ENCODE results near the gene LEAP2. TPM values are rescaled to one million over a fixed set of nuclear protein-coding genes. Genes with fewer than 3 reads are reported as not detected.

Gene LEAP2
- total RNA-seq, 1 experiment from 2014 or later: 1.4 TPM

DNA sequence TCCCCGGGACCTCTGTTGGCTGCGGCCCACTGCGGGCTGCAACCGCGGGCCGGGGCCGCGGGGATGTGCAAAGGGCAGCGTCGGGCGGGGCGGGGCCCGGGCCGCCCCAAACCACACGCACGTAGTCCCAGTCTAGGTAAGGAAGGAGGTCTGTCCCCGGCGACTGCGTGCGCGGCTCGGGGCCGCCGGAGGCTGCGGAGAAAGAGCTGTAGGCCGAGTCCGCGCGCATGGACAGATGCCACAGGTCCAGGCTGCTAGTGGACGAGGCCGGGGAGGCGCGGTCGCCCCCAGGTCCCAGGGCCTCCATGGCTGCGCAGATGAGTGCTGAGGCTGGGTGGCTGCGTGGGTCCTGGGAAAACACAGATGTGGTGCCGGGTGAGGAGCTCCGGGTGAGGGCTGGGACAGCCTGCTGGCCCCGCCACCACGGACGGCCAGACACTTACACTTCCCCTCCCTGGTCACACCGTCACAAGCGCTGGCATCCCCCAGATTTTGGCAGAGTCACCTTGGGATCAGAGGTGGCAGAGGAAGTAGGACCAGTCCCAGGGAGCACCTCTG is 47.6 kb upstream of the LEAP2 start:
- H3K56ac ChIP-seq (ENCODE audit: insufficient read length, low read depth, low read length): no peak overlapping the region
- no peak overlapping the region for H3K27ac ChIP-seq (ENCODE audit: insufficient read length, low read depth, low read length)
- WGBS (ENCODE audit: extremely low coverage, insufficient read length, low lambda C conversion rate): no CpG with 5 or more reads among the region's 43 CpGs
- no peaks in the 10 kb centered on the region for H3K9me3 ChIP-seq (ENCODE audit: control insufficient read depth, low read depth, low read length)
- no peak overlapping the region for H2BK20ac ChIP-seq (ENCODE audit: low read depth, low read length, poor library complexity, severe bottlenecking)
- H3K4me2 ChIP-seq (ENCODE audit: insufficient read depth, insufficient read length, low read length): peak overlapping the region; percentile 18
- no peak overlapping the region for H2AFZ ChIP-seq (ENCODE audit: low read length)
- H3K9ac ChIP-seq (ENCODE audit: extremely low read depth, insufficient read length, low read length): no peak overlapping the region
- peak; percentile 59 for DNase-seq
- Mint-ChIP-seq H3K36me3 (ENCODE audit: insufficient read depth in 1 of 3, low read depth in 3 of 3) (peaks cover 3 to 6% (median 4%) of the 10 kb centered on the region in 3 experiments; a peak in 6 of 7 replicates), H3K4me1 (peaks cover 9 to 18% of the 10 kb centered on the region in 2 experiments), H3K27ac (no peak overlapping the region), H3K4me3 (peak overlapping the region; percentile 42; a peak in 4 of 5 replicates), H3K27me3 (ENCODE audit: low read depth) (peaks cover 68% of the 10 kb centered on the region), H3K9me3 (no peaks in the 10 kb centered on the region; a peak in 1 of 5 replicates)
- peaks cover 3% of the 10 kb centered on the region for H3K4me1 ChIP-seq (ENCODE audit: insufficient read depth, low read length)
- TF ChIP-seq, protein P1, sequence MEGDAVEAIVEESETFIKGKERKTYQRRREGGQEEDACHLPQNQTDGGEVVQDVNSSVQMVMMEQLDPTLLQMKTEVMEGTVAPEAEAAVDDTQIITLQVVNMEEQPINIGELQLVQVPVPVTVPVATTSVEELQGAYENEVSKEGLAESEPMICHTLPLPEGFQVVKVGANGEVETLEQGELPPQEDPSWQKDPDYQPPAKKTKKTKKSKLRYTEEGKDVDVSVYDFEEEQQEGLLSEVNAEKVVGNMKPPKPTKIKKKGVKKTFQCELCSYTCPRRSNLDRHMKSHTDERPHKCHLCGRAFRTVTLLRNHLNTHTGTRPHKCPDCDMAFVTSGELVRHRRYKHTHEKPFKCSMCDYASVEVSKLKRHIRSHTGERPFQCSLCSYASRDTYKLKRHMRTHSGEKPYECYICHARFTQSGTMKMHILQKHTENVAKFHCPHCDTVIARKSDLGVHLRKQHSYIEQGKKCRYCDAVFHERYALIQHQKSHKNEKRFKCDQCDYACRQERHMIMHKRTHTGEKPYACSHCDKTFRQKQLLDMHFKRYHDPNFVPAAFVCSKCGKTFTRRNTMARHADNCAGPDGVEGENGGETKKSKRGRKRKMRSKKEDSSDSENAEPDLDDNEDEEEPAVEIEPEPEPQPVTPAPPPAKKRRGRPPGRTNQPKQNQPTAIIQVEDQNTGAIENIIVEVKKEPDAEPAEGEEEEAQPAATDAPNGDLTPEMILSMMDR (conservative IDR thresholded peaks at IDR 0.05): no peak
- H3K14ac ChIP-seq (ENCODE audit: insufficient read depth, low read length): peak overlapping the region; percentile 3; the same call in 1 of the 2 replicates
- H3K23ac ChIP-seq (ENCODE audit: insufficient read length, low read depth, low read length): no peak overlapping the region
- no peak overlapping the region for H4K91ac ChIP-seq (ENCODE audit: insufficient read length, low read depth, low read length)
- no peaks in the 10 kb centered on the region for H4K20me1 ChIP-seq (ENCODE audit: control insufficient read depth, insufficient read depth, insufficient read length)
- no peak overlapping the region for H2BK120ac ChIP-seq (ENCODE audit: low read depth, low read length, poor library complexity, severe bottlenecking)
- no peak overlapping the region for H4K8ac ChIP-seq (replicated peaks; ENCODE audit: insufficient read length, low read depth, low read length)
- H3K79me1 ChIP-seq (ENCODE audit: insufficient read depth, low read depth, low read length, poor library complexity, severe bottlenecking): no peaks in the 10 kb centered on the region
- no peak overlapping the region for H3K4ac ChIP-seq (ENCODE audit: low read depth, low read length)
- H2BK5ac ChIP-seq (ENCODE audit: insufficient read length, low read length): no peak overlapping the region
- peaks cover 25% of the 10 kb centered on the region for H3K23me2 ChIP-seq (ENCODE audit: insufficient read length, low read depth, low read length, poor library complexity, severe bottlenecking)
- H4K5ac ChIP-seq (ENCODE audit: insufficient read length, low read depth, low read length): no peak overlapping the region
- no peak overlapping the region for H2BK12ac ChIP-seq (ENCODE audit: insufficient read length, low read depth, low read length)
- H2BK15ac ChIP-seq (ENCODE audit: low read depth, low read length): no peak overlapping the region
- no peak overlapping the region for H2AK5ac ChIP-seq (ENCODE audit: insufficient read length, low read length)
- peaks cover 25% of the 10 kb centered on the region; the same call in 1 of the 2 replicates for H3K27me3 ChIP-seq (ENCODE audit: insufficient read depth, low read length)
- no peak overlapping the region for H3T11ph ChIP-seq (ENCODE audit: low read length)
- no peak overlapping the region for H3K18ac ChIP-seq (ENCODE audit: insufficient read length, low read depth, low read length)
- H3K79me2 ChIP-seq (ENCODE audit: insufficient read depth, low read length): no peaks in the 10 kb centered on the region

All from H9 (cell line).